ENCODE data around the gene DCST1.

DNA sequence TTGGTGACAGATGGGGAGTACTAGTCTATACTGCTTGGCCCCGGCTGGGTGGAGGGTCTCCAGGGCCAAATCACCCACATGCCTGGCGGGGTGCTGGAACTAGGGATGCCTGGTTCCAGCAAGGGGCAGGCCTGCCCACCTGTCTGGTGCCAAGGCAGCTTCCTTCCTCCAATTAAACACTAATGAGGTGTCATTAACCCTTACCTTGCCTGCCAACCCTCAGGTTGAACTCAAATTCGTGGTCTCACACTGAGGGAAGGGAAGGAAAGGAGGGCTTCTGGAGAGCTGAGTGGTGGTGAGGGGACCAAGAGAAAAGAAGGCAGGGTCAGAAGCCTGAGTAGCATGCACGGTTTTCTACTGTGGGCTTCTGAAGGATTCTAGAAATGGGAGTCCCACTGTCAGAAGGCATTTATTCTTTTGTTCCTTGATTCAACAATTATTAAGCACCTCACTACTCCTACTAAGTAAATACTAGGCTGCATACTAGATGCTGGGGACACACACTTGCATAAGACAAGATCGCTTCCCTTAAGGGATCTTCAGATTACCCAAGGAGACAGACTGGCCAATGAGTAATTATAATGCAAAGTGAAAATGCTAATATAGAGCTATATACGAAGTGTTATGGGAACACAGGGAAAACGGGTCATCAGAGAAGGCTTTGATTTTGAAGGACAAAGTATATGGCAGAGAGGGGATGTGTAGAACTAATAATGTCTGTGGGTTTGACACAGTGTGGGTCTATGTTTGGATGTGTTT is 39.1 kb downstream of the DCST1 start:
- TF ChIP-seq, protein P1, sequence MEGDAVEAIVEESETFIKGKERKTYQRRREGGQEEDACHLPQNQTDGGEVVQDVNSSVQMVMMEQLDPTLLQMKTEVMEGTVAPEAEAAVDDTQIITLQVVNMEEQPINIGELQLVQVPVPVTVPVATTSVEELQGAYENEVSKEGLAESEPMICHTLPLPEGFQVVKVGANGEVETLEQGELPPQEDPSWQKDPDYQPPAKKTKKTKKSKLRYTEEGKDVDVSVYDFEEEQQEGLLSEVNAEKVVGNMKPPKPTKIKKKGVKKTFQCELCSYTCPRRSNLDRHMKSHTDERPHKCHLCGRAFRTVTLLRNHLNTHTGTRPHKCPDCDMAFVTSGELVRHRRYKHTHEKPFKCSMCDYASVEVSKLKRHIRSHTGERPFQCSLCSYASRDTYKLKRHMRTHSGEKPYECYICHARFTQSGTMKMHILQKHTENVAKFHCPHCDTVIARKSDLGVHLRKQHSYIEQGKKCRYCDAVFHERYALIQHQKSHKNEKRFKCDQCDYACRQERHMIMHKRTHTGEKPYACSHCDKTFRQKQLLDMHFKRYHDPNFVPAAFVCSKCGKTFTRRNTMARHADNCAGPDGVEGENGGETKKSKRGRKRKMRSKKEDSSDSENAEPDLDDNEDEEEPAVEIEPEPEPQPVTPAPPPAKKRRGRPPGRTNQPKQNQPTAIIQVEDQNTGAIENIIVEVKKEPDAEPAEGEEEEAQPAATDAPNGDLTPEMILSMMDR (IDR thresholded peaks at IDR 0.05), result no peak
- TF ChIP-seq POLR2A (IDR thresholded peaks at IDR 0.05), result no peak

Measured in esophagus squamous epithelium (tissue), 4 donors.